Measurements from ENCODE around the gene MPZ. TPM values are rescaled to one million over a fixed set of nuclear protein-coding genes. Genes with fewer than 3 reads are reported as not detected.

MPZ gene
- total and polyA plus RNA-seq, 7 donors = 0.30 to 2.6 (median 1.9) TPM

Other genes starting within 250 kb of the MPZ start
- 1 to 10 TPM; 1.6 to 3.3 (median 1.8) TPM for gene ARHGAP30, start 240.1 kb downstream of the MPZ start, total RNA-seq
- gene ARHGAP30, start 240.1 kb downstream of the MPZ start, polyA plus RNA-seq = under 1 TPM; 0.44 to 0.73 (median 0.47) TPM
- gene NECTIN4, start 220.4 kb downstream of the MPZ start, total RNA-seq = not detected
- gene NECTIN4, start 220.4 kb downstream of the MPZ start, polyA plus RNA-seq = under 1 TPM in 2 of 3 donors, not detected in 1; 0.01 to 0.03 TPM
- 1 to 10 TPM; 1.4 to 5.9 (median 3.5) TPM for gene KLHDC9, start 211.6 kb downstream of the MPZ start, total RNA-seq
- gene KLHDC9, start 211.6 kb downstream of the MPZ start, polyA plus RNA-seq = 1 to 10 TPM in 2 of 3 donors, under 1 TPM in 1; 0.34 to 2.7 (median 1.8) TPM
- 100 to 1,000 TPM in 3 of 4 donors, 10 to 100 TPM in 1; 60.2 to 144 (median 124) TPM for gene PFDN2, start 191.9 kb downstream of the MPZ start, total RNA-seq
- 100 to 1,000 TPM; 191 to 759 (median 235) TPM for gene PFDN2, start 191.9 kb downstream of the MPZ start, polyA plus RNA-seq
- gene NIT1, start 191.9 kb downstream of the MPZ start, total RNA-seq = 10 to 100 TPM; 20.1 to 43.8 (median 28.5) TPM
- gene NIT1, start 191.9 kb downstream of the MPZ start, polyA plus RNA-seq = 10 to 100 TPM; 24.0 to 39.9 (median 30.7) TPM
- gene DEDD, start 177.3 kb downstream of the MPZ start, total RNA-seq = 10 to 100 TPM; 30.4 to 70.8 (median 51.5) TPM
- gene DEDD, start 177.3 kb downstream of the MPZ start, polyA plus RNA-seq = 10 to 100 TPM; 45.8 to 65.4 (median 63.5) TPM
- gene UFC1, start 156.0 kb downstream of the MPZ start, total RNA-seq = 10 to 100 TPM; 56.6 to 76.2 (median 63.9) TPM
- gene UFC1, start 156.0 kb downstream of the MPZ start, polyA plus RNA-seq = 100 to 1,000 TPM in 1 of 3 donors, 10 to 100 TPM in 2; 98.2 to 141 (median 99.6) TPM
- 10 to 100 TPM; 13.4 to 26.5 (median 23.2) TPM for gene USP21, start 150.5 kb downstream of the MPZ start, total RNA-seq
- 10 to 100 TPM; 16.7 to 47.3 (median 22.9) TPM for gene USP21, start 150.5 kb downstream of the MPZ start, polyA plus RNA-seq
- gene PPOX, start 143.5 kb downstream of the MPZ start, total RNA-seq = 10 to 100 TPM in 1 of 4 donors, 1 to 10 TPM in 3; 4.8 to 12.8 (median 6.9) TPM
- 10 to 100 TPM in 1 of 3 donors, 1 to 10 TPM in 2; 6.0 to 13.1 (median 7.5) TPM for gene PPOX, start 143.5 kb downstream of the MPZ start, polyA plus RNA-seq
- gene B4GALT3, start 132.5 kb downstream of the MPZ start, total RNA-seq = 10 to 100 TPM; 16.3 to 32.8 (median 28.9) TPM
- 10 to 100 TPM; 29.3 to 48.1 (median 30.9) TPM for gene B4GALT3, start 132.5 kb downstream of the MPZ start, polyA plus RNA-seq
- gene ADAMTS4, start 110.9 kb downstream of the MPZ start, total RNA-seq = 1 to 10 TPM; 1.3 to 8.9 (median 5.2) TPM
- 1 to 10 TPM in 1 of 3 donors, under 1 TPM in 2; 0.88 to 1.3 (median 0.92) TPM for gene ADAMTS4, start 110.9 kb downstream of the MPZ start, polyA plus RNA-seq
- 100 to 1,000 TPM; 204 to 336 (median 272) TPM for gene NDUFS2, start 107.6 kb downstream of the MPZ start, total RNA-seq
- gene NDUFS2, start 107.6 kb downstream of the MPZ start, polyA plus RNA-seq = 100 to 1,000 TPM; 207 to 270 (median 232) TPM
- 10 to 100 TPM in 2 of 4 donors, 1 to 10 TPM in 2; 3.3 to 11.3 (median 9.7) TPM for gene FCER1G, start 94.7 kb downstream of the MPZ start, total RNA-seq
- 10 to 100 TPM in 2 of 3 donors, 1 to 10 TPM in 1; 8.3 to 23.5 (median 12.4) TPM for gene FCER1G, start 94.7 kb downstream of the MPZ start, polyA plus RNA-seq
- under 1 TPM in 1 of 4 donors, not detected in 3; 0.86 TPM for gene APOA2, start 86.3 kb downstream of the MPZ start, total RNA-seq
- gene APOA2, start 86.3 kb downstream of the MPZ start, polyA plus RNA-seq = not detected
- 10 to 100 TPM; 10.0 to 39.2 (median 27.5) TPM for gene TOMM40L, start 83.9 kb downstream of the MPZ start, total RNA-seq
- gene TOMM40L, start 83.9 kb downstream of the MPZ start, polyA plus RNA-seq = 10 to 100 TPM; 26.4 to 38.3 (median 32.4) TPM
- gene NR1I3, start 71.8 kb downstream of the MPZ start, total RNA-seq = not detected
- under 1 TPM; 0.17 to 0.42 (median 0.25) TPM for gene NR1I3, start 71.8 kb downstream of the MPZ start, polyA plus RNA-seq
- gene PCP4L1, start 51.2 kb downstream of the MPZ start, total RNA-seq = under 1 TPM in 1 of 4 donors, not detected in 3; 0.45 TPM
- under 1 TPM; 0.21 to 0.28 (median 0.25) TPM for gene PCP4L1, start 51.2 kb downstream of the MPZ start, polyA plus RNA-seq
- gene SDHC, start 4.4 kb upstream of the MPZ start, total RNA-seq = 100 to 1,000 TPM; 230 to 354 (median 261) TPM
- gene SDHC, start 4.4 kb upstream of the MPZ start, polyA plus RNA-seq = 100 to 1,000 TPM; 183 to 362 (median 220) TPM
- not detected for gene CFAP126, start 57.9 kb upstream of the MPZ start, total RNA-seq
- under 1 TPM in 1 of 3 donors, not detected in 2; 0.16 TPM for gene CFAP126, start 57.9 kb upstream of the MPZ start, polyA plus RNA-seq
- 10 to 100 TPM in 1 of 4 donors, 1 to 10 TPM in 3; 6.6 to 11.6 (median 7.3) TPM for gene FCGR2A, start 195.5 kb upstream of the MPZ start, total RNA-seq
- gene FCGR2A, start 195.5 kb upstream of the MPZ start, polyA plus RNA-seq = 1 to 10 TPM; 1.1 to 2.5 (median 1.2) TPM
- 10 to 100 TPM in 1 of 4 donors, 1 to 10 TPM in 2, under 1 TPM in 1; 0.49 to 37.7 (median 5.7) TPM for gene HSPA6, start 214.6 kb upstream of the MPZ start, total RNA-seq
- gene HSPA6, start 214.6 kb upstream of the MPZ start, polyA plus RNA-seq = under 1 TPM; 0.32 to 0.98 (median 0.85) TPM
- gene FCGR3A, start 239.8 kb upstream of the MPZ start, total RNA-seq = 10 to 100 TPM in 1 of 4 donors, 1 to 10 TPM in 3; 1.8 to 11.4 (median 8.1) TPM
- gene FCGR3A, start 239.8 kb upstream of the MPZ start, polyA plus RNA-seq = 1 to 10 TPM; 1.8 to 4.7 (median 2.1) TPM